Erythroblast (primary cell): ENCODE results near the gene PPIAL4G.
"Not testable (repeated sequence)": the region's sequence is repeated elsewhere in the genome, so short reads cannot be mapped to it uniquely, and the experiment has no call there.

Source experiments
- GATA1 ChIP-seq: IDR thresholded peaks from 2 replicates; pipeline ENCODE4 v1.6.1; 2011; ENCODE audit warnings: low read depth, mild to moderate bottlenecking, control low read depth, low read length, moderate library complexity
- POLR2A ChIP-seq: IDR thresholded peaks from 2 replicates; pipeline ENCODE4 v1.6.1; 2011; ENCODE audit warnings: mild to moderate bottlenecking, low read length

- not testable (repeated sequence) for TF ChIP-seq POLR2A, GATA1
Measured at GRCh38 chr1:148532158-148532557, 49.1 kb upstream of the PPIAL4G start.
